SH-SY5Y (cell line): Measurements from ENCODE around the gene PLEKHJ1.

Experiments
- GATA2 ChIP-seq: IDR thresholded peaks from 2 replicates; pipeline ENCODE4 v1.6.1; 2011; ENCODE audit warnings: mild to moderate bottlenecking, low read depth, low read length
- GATA3 ChIP-seq: IDR thresholded peaks from 2 replicates; pipeline ENCODE4 v1.6.1; 2011; ENCODE audit warnings: low read depth, mild to moderate bottlenecking, low read length, moderate library complexity

Gene PLEKHJ1

GRCh38 chr19:2273356-2274184, 37.4 kb upstream of the PLEKHJ1 start:
- TF ChIP-seq GATA3 (no peak), GATA2 (no peak)

- TF ChIP-seq GATA3 (no peak), GATA2 (no peak)
Observed at GRCh38 chr19:2271234-2272103, 35.3 kb upstream of the PLEKHJ1 start.

- TF ChIP-seq GATA3 (no peak), GATA2 (no peak)
Observed at GRCh38 chr19:2270423-2271233, 34.5 kb upstream of the PLEKHJ1 start.

GRCh38 chr19:2270157-2270422, 34.0 kb upstream of the PLEKHJ1 start:
- TF ChIP-seq GATA2 (no peak), GATA3 (no peak)

GRCh38 chr19:2269244-2270156, 33.4 kb upstream of the PLEKHJ1 start:
- no peak for TF ChIP-seq GATA2
- TF ChIP-seq GATA3 = no peak

GRCh38 chr19:2268861-2269243, 32.7 kb upstream of the PLEKHJ1 start:
- no peak for TF ChIP-seq GATA2

GRCh38 chr19:2268480-2268830, 32.3 kb upstream of the PLEKHJ1 start:
- TF ChIP-seq GATA3 = no peak
- no peak for TF ChIP-seq GATA2

- no peak for TF ChIP-seq GATA3
- no peak for TF ChIP-seq GATA2
Observed at GRCh38 chr19:2266183-2266993, 30.3 kb upstream of the PLEKHJ1 start.

- no peak for TF ChIP-seq GATA3
- no peak for TF ChIP-seq GATA2
Observed at GRCh38 chr19:2261438-2262172, 25.5 kb upstream of the PLEKHJ1 start.

GRCh38 chr19:2260341-2260805, 24.2 kb upstream of the PLEKHJ1 start:
- TF ChIP-seq GATA3 (no peak), GATA2 (no peak)

GRCh38 chr19:2259336-2259735, 23.2 kb upstream of the PLEKHJ1 start:
- TF ChIP-seq GATA3 = no peak
- TF ChIP-seq GATA2 = no peak
